Mesenchymal stem cell (in vitro differentiated cells and primary cell): Measurements from ENCODE around the gene FSCN2.

Experiments
- DNase-seq: peaks from one replicate; pipeline ENCODE4 v3.0.0-alpha.2; 2013
- H2AFZ ChIP-seq: one replicate; pipeline ENCODE4 v1.6.1; 2013; ENCODE audit warnings: low read depth, mild to moderate bottlenecking, control low read depth, inconsistent platforms, low read length, moderate library complexity
- H2AK5ac ChIP-seq: 2 replicates; pipeline ENCODE4 v1.6.1; 2013; ENCODE audit warnings: low read length, moderate library complexity, mild to moderate bottlenecking, inconsistent platforms; ENCODE audit not compliant: severe bottlenecking
- H2BK120ac ChIP-seq: one replicate; pipeline ENCODE4 v1.6.1; 2013; ENCODE audit warnings: low read depth, mild to moderate bottlenecking, inconsistent platforms, low read length, moderate library complexity
- H2BK12ac ChIP-seq, 2 experiments: one replicate each; pipeline ENCODE4 v1.6.1; 2013; ENCODE audit warnings: inconsistent platforms in 2 of 2, low read length in 2 of 2, mild to moderate bottlenecking in 2 of 2, moderate library complexity in 2 of 2, control low read depth in 1 of 2
- H2BK15ac ChIP-seq: one replicate; pipeline ENCODE4 v1.6.1; 2013; ENCODE audit warnings: mild to moderate bottlenecking, low read depth, inconsistent platforms; ENCODE audit not compliant: poor library complexity, severe bottlenecking
- H2BK5ac ChIP-seq: 2 replicates; pipeline ENCODE4 v1.6.1; 2013; ENCODE audit warnings: low read depth, mild to moderate bottlenecking, low read length, control low read depth, inconsistent platforms; ENCODE audit not compliant: poor library complexity, severe bottlenecking
- H3K14ac ChIP-seq, 2 experiments: one replicate each; pipeline ENCODE4 v1.6.1; 2013; ENCODE audit warnings: inconsistent platforms in 2 of 2, low read length in 2 of 2, control low read depth in 1 of 2, mild to moderate bottlenecking in 1 of 2, moderate library complexity in 1 of 2
- H3K18ac ChIP-seq, 2 experiments: one replicate each; pipeline ENCODE4 v1.6.1; 2013; ENCODE audit warnings: inconsistent platforms in 2 of 2, low read length in 2 of 2, control low read depth in 1 of 2, low read depth in 1 of 2, mild to moderate bottlenecking in 1 of 2
- H3K23ac ChIP-seq, 2 experiments: one replicate each; pipeline ENCODE4 v1.6.1; 2013; ENCODE audit warnings: inconsistent platforms in 2 of 2, low read length in 2 of 2, mild to moderate bottlenecking in 2 of 2, moderate library complexity in 2 of 2, control low read depth in 1 of 2
- H3K27ac ChIP-seq: 2 replicates; pipeline ENCODE4 v1.5.1; 2013; ENCODE audit warnings: mild to moderate bottlenecking, moderate library complexity, low read length, control low read depth, inconsistent platforms; ENCODE audit not compliant: poor library complexity, severe bottlenecking
- H3K27me3 ChIP-seq, 2 experiments: 2 replicates each; pipeline versions ENCODE4 v1.6.1 to v1.7.0; 2013; ENCODE audit warnings: low read length in 2 of 2, mild to moderate bottlenecking in 2 of 2, moderate library complexity in 2 of 2, control low read depth in 1 of 2, inconsistent platforms in 1 of 2; ENCODE audit not compliant: control insufficient read depth in 1 of 2, insufficient read depth in 1 of 2
- H3K36me3 ChIP-seq, 2 experiments: 2 replicates each; pipeline versions ENCODE4 v1.6.1 to v1.7.0; 2013; ENCODE audit warnings: low read length in 2 of 2, control low read depth in 1 of 2, inconsistent platforms in 1 of 2, low read depth in 1 of 2, mild to moderate bottlenecking in 1 of 2; ENCODE audit not compliant: insufficient read depth in 2 of 2, control insufficient read depth in 1 of 2
- H3K4ac ChIP-seq, 2 experiments: one replicate each; pipeline ENCODE4 v1.6.1; 2013; ENCODE audit warnings: inconsistent platforms in 2 of 2, low read length in 2 of 2, mild to moderate bottlenecking in 2 of 2, moderate library complexity in 2 of 2, control low read depth in 1 of 2, low read depth in 1 of 2
- H3K4me1 ChIP-seq: 2 replicates; pipeline ENCODE4 v1.6.1; 2013; ENCODE audit warnings: low read depth, low read length, control low read depth; ENCODE audit not compliant: control insufficient read depth, insufficient read depth
- H3K4me2 ChIP-seq: 2 replicates; pipeline ENCODE4 v1.6.1; 2013; ENCODE audit warnings: low read length, mild to moderate bottlenecking, inconsistent platforms; ENCODE audit not compliant: poor library complexity, severe bottlenecking
- H3K4me3 ChIP-seq, 2 experiments: 2 replicates each; pipeline versions ENCODE4 v1.5.1 to v1.7.0; 2013; ENCODE audit warnings: low read length in 2 of 2, mild to moderate bottlenecking in 2 of 2, control low read depth in 1 of 2, low read depth in 1 of 2; ENCODE audit not compliant: insufficient read depth in 1 of 2
- H3K79me1 ChIP-seq: replicated peaks from 2 replicates; pipeline ENCODE4 v1.6.1; 2013; ENCODE audit warnings: mild to moderate bottlenecking, control low read depth, low read length, inconsistent platforms; ENCODE audit not compliant: poor library complexity, severe bottlenecking
- H3K9ac ChIP-seq: 2 replicates; pipeline ENCODE4 v1.7.0; 2013; ENCODE audit warnings: mild to moderate bottlenecking, low read length, moderate library complexity
- H3K9me3 ChIP-seq: 2 replicates; pipeline ENCODE4 v1.7.0; 2013; ENCODE audit warnings: mild to moderate bottlenecking, low read length; ENCODE audit not compliant: control insufficient read depth
- H4K8ac ChIP-seq: one replicate; pipeline ENCODE4 v1.6.1; 2013; ENCODE audit warnings: inconsistent platforms, mild to moderate bottlenecking, low read length, moderate library complexity
- H4K91ac ChIP-seq: one replicate; pipeline ENCODE4 v1.6.1; 2013; ENCODE audit warnings: mild to moderate bottlenecking, low read length, inconsistent platforms
- WGBS: methylation state at CpG from one replicate; pipeline ENCODE4 v1.1.7; 2013; ENCODE audit warnings: mixed read lengths; 5-methylcytosine and 5-hydroxymethylcytosine counted together

The FSCN2 gene

GRCh38 chr17:81481073-81481799 lies 46.9 kb upstream of the FSCN2 start:
- H4K8ac ChIP-seq, result peak overlapping the region; percentile 47
- H3K4me3 ChIP-seq, result peak overlapping the region in 1 of 2 experiments; percentile 76
- no peak overlapping the region for H3K14ac ChIP-seq
- H2AFZ ChIP-seq, result no peak overlapping the region
- no peak overlapping the region for H2BK5ac ChIP-seq
- 49% methylated on average over 91 of the region's 94 CpGs for WGBS
- no peaks in the 10 kb centered on the region for H3K36me3 ChIP-seq
- no peak overlapping the region for H4K91ac ChIP-seq
- H2BK12ac ChIP-seq, result peak overlapping the region in 1 of 2 experiments; percentile 37
- H3K23ac ChIP-seq, result no peak overlapping the region
- peaks cover 0 to 12% of the 10 kb centered on the region in 2 experiments for H3K27me3 ChIP-seq
- H3K18ac ChIP-seq, result peak overlapping the region; percentile 0 to 37
- no peak overlapping the region for H3K4ac ChIP-seq
- peak overlapping the region; percentile 71 for H3K9ac ChIP-seq
- peaks cover 2% of the 10 kb centered on the region for H3K79me1 ChIP-seq
- DNase-seq, result no peak
- H2BK15ac ChIP-seq, result peak overlapping the region; percentile 84
- peaks cover 42% of the 10 kb centered on the region for H3K4me1 ChIP-seq
- no peak overlapping the region for H2AK5ac ChIP-seq
- peaks cover 5% of the 10 kb centered on the region for H3K9me3 ChIP-seq
- H3K4me2 ChIP-seq, result peak overlapping the region; percentile 57
- H3K27ac ChIP-seq, result no peak overlapping the region
- H2BK120ac ChIP-seq, result no peak overlapping the region

GRCh38 chr17:81481815-81482505 lies 46.2 kb upstream of the FSCN2 start:
- Histone ChIP-seq H2BK120ac (no peak overlapping the region), H3K27ac (no peak overlapping the region), H3K4ac (no peak overlapping the region), H3K18ac (peak overlapping the region in 1 of 2 experiments; percentile 0), H3K9ac (peak overlapping the region; percentile 71), H2BK12ac (no peak overlapping the region), H3K23ac (no peak overlapping the region), H3K9me3 (peaks cover under 1% of the 10 kb centered on the region), H4K8ac (peak overlapping the region; percentile 4), H3K27me3 (peaks cover 0 to 12% of the 10 kb centered on the region in 2 experiments), H3K4me3 (peak overlapping the region in 1 of 2 experiments; percentile 76), H4K91ac (no peak overlapping the region), H3K36me3 (no peaks in the 10 kb centered on the region), H2BK5ac (no peak overlapping the region), H3K4me2 (peak overlapping the region; percentile 57), H2AK5ac (peak overlapping the region; percentile 35), H3K4me1 (peaks cover 42% of the 10 kb centered on the region), H3K14ac (no peak overlapping the region), H3K79me1 (peaks cover 2% of the 10 kb centered on the region), H2BK15ac (peak overlapping the region; percentile 71), H2AFZ (no peak overlapping the region)
- 83% methylated on average over 15 of the region's 18 CpGs for WGBS
- no peak for DNase-seq

- Histone ChIP-seq H3K23ac (no peak overlapping the region), H2BK12ac (peak overlapping the region in 1 of 2 experiments; percentile 61), H3K4me2 (peak overlapping the region; percentile 93), H3K9me3 (no peaks in the 10 kb centered on the region), H3K27me3 (peaks cover 0 to 12% of the 10 kb centered on the region in 2 experiments), H3K18ac (peak overlapping the region in 1 of 2 experiments; percentile 23), H3K14ac (peak overlapping the region in 1 of 2 experiments; percentile 47), H4K91ac (peak overlapping the region; percentile 87), H2AK5ac (peak overlapping the region; percentile 56), H2BK15ac (peak overlapping the region; percentile 87), H2BK5ac (no peak overlapping the region), H3K4ac (peak overlapping the region in 1 of 2 experiments; percentile 46), H4K8ac (peak overlapping the region; percentile 32), H2AFZ (no peak overlapping the region), H3K4me1 (peaks cover 46% of the 10 kb centered on the region), H3K9ac (no peak overlapping the region), H2BK120ac (no peak overlapping the region), H3K4me3 (no peak overlapping the region), H3K27ac (no peak overlapping the region), H3K79me1 (peaks cover 2% of the 10 kb centered on the region), H3K36me3 (no peaks in the 10 kb centered on the region)
- 80% methylated on average over 11 of the region's 11 CpGs for WGBS
- no peak for DNase-seq
Observed at GRCh38 chr17:81482673-81483072, 45.5 kb upstream of the FSCN2 start.
